Measurements from ENCODE around the gene ICAM1. TPM values are rescaled to one million over a fixed set of nuclear protein-coding genes. Genes with fewer than 3 reads are reported as not detected.

The ICAM1 gene
- total and polyA plus RNA-seq, 2 of the 13 experiments (the other 11 are each of a cell fraction or from before 2014, with no cell fraction given): 37.9 to 98.4 TPM

DNA sequence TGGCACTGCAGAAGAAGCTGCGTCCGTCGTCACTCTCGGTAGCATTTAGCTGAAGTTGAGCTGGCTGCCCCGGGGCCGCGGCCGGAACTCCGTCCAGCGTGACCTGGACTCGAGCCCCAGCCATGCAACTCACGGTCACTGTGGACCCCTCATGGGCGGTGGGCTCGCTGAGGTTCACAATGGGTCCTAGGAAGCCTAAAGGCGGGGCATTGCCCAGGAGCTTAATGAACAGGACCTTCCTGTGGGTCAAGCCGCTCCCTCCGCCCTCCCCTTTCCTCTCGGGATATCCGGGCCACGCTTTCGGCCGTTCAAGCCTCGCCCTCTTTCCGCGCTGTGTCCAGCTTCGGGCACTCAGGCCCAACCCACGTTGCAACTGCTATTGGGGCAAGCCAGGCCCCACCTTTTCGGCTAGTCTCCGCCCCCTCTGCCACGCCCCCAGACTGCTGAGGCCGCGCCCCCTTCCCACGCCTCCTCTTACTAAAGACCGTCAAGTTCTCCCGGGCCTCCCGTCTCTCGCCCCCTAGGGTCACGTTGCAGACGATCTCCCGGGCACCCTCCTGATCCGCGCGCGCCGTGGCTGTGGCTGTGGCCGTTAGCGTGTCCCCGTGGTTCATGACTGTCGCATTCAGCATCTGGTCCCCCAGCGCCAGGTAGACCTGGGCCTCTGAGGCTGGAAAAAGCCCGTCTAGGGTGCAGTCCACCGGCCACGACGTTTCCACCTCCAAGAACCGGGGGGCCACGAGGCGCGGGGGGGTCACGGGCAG lies 63.9 kb downstream of the ICAM1 start (continued):
- TF ChIP-seq ZNF441 (CRISPR knock-in tag; IDR thresholded peaks at IDR 0.05; ENCODE audit: borderline replicate concordance): 0 out of 2 replicates have a peak, but pooled peaks have one; percentile 45
- no peak for TF ChIP-seq REXO4 (CRISPR knock-in tag; IDR thresholded peaks at IDR 0.05; ENCODE audit: borderline replicate concordance)
- TF ChIP-seq ZNF629 (CRISPR knock-in tag; conservative IDR thresholded peaks at IDR 0.05): no peak
- TF ChIP-seq, protein P1, sequence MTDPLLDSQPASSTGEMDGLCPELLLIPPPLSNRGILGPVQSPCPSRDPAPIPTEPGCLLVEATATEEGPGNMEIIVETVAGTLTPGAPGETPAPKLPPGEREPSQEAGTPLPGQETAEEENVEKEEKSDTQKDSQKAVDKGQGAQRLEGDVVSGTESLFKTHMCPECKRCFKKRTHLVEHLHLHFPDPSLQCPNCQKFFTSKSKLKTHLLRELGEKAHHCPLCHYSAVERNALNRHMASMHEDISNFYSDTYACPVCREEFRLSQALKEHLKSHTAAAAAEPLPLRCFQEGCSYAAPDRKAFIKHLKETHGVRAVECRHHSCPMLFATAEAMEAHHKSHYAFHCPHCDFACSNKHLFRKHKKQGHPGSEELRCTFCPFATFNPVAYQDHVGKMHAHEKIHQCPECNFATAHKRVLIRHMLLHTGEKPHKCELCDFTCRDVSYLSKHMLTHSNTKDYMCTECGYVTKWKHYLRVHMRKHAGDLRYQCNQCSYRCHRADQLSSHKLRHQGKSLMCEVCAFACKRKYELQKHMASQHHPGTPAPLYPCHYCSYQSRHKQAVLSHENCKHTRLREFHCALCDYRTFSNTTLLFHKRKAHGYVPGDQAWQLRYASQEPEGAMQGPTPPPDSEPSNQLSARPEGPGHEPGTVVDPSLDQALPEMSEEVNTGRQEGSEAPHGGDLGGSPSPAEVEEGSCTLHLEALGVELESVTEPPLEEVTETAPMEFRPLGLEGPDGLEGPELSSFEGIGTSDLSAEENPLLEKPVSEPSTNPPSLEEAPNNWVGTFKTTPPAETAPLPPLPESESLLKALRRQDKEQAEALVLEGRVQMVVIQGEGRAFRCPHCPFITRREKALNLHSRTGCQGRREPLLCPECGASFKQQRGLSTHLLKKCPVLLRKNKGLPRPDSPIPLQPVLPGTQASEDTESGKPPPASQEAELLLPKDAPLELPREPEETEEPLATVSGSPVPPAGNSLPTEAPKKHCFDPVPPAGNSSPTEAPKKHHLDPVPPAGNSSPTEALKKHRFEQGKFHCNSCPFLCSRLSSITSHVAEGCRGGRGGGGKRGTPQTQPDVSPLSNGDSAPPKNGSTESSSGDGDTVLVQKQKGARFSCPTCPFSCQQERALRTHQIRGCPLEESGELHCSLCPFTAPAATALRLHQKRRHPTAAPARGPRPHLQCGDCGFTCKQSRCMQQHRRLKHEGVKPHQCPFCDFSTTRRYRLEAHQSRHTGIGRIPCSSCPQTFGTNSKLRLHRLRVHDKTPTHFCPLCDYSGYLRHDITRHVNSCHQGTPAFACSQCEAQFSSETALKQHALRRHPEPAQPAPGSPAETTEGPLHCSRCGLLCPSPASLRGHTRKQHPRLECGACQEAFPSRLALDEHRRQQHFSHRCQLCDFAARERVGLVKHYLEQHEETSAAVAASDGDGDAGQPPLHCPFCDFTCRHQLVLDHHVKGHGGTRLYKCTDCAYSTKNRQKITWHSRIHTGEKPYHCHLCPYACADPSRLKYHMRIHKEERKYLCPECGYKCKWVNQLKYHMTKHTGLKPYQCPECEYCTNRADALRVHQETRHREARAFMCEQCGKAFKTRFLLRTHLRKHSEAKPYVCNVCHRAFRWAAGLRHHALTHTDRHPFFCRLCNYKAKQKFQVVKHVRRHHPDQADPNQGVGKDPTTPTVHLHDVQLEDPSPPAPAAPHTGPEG (CRISPR knock-in tag; IDR thresholded peaks at IDR 0.05): no peak
- TF ChIP-seq, protein P2, sequence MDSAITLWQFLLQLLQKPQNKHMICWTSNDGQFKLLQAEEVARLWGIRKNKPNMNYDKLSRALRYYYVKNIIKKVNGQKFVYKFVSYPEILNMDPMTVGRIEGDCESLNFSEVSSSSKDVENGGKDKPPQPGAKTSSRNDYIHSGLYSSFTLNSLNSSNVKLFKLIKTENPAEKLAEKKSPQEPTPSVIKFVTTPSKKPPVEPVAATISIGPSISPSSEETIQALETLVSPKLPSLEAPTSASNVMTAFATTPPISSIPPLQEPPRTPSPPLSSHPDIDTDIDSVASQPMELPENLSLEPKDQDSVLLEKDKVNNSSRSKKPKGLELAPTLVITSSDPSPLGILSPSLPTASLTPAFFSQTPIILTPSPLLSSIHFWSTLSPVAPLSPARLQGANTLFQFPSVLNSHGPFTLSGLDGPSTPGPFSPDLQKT (CRISPR knock-in tag; IDR thresholded peaks at IDR 0.05; ENCODE audit: borderline replicate concordance): no peak
- peak; percentile 60 for TF ChIP-seq SP5 (CRISPR knock-in tag; IDR thresholded peaks at IDR 0.05; ENCODE audit: borderline replicate concordance, low read depth)
- TF ChIP-seq RXRA (CRISPR knock-in tag; IDR thresholded peaks at IDR 0.05): no peak
- TF ChIP-seq NR2F2 (IDR thresholded peaks at IDR 0.05; ENCODE audit: borderline replicate concordance, low read depth): no peak
- 0 out of 2 replicates have a peak, but pooled peaks have one; percentile 35 for TF ChIP-seq ZNF766 (CRISPR knock-in tag; IDR thresholded peaks at IDR 0.05; ENCODE audit: borderline replicate concordance)
- TF ChIP-seq, protein P3, sequence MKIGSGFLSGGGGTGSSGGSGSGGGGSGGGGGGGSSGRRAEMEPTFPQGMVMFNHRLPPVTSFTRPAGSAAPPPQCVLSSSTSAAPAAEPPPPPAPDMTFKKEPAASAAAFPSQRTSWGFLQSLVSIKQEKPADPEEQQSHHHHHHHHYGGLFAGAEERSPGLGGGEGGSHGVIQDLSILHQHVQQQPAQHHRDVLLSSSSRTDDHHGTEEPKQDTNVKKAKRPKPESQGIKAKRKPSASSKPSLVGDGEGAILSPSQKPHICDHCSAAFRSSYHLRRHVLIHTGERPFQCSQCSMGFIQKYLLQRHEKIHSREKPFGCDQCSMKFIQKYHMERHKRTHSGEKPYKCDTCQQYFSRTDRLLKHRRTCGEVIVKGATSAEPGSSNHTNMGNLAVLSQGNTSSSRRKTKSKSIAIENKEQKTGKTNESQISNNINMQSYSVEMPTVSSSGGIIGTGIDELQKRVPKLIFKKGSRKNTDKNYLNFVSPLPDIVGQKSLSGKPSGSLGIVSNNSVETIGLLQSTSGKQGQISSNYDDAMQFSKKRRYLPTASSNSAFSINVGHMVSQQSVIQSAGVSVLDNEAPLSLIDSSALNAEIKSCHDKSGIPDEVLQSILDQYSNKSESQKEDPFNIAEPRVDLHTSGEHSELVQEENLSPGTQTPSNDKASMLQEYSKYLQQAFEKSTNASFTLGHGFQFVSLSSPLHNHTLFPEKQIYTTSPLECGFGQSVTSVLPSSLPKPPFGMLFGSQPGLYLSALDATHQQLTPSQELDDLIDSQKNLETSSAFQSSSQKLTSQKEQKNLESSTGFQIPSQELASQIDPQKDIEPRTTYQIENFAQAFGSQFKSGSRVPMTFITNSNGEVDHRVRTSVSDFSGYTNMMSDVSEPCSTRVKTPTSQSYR (CRISPR knock-in tag; IDR thresholded peaks at IDR 0.05; ENCODE audit: borderline replicate concordance): no peak
- TF ChIP-seq, protein P4, sequence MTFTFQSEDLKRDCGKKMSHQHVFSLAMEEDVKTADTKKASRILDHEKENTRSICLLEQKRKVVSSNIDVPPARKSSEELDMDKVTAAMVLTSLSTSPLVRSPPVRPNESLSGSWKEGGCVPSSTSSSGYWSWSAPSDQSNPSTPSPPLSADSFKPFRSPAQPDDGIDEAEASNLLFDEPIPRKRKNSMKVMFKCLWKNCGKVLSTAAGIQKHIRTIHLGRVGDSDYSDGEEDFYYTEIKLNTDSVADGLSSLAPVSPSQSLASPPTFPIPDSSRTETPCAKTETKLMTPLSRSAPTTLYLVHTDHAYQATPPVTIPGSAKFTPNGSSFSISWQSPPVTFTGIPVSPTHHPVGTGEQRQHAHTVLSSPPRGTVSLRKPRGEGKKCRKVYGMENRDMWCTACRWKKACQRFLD (CRISPR knock-in tag; IDR thresholded peaks at IDR 0.05; ENCODE audit: borderline replicate concordance): no peak
- TF ChIP-seq, protein P5, sequence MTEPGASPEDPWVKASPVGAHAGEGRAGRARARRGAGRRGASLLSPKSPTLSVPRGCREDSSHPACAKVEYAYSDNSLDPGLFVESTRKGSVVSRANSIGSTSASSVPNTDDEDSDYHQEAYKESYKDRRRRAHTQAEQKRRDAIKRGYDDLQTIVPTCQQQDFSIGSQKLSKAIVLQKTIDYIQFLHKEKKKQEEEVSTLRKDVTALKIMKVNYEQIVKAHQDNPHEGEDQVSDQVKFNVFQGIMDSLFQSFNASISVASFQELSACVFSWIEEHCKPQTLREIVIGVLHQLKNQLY (CRISPR knock-in tag; IDR thresholded peaks at IDR 0.05): 0 out of 2 replicates have a peak, but pooled peaks have one; percentile 39
- TF ChIP-seq FOXC1 (CRISPR knock-in tag; IDR thresholded peaks at IDR 0.05; ENCODE audit: borderline replicate concordance): peak; percentile 90

All from HepG2 (cell line).